ENCODE measurements around the gene TMEM203.
"Not testable (repeated sequence)": the region's sequence is repeated elsewhere in the genome, so short reads cannot be mapped to it uniquely, and the experiment has no call there.

Gene TMEM203

DNA sequence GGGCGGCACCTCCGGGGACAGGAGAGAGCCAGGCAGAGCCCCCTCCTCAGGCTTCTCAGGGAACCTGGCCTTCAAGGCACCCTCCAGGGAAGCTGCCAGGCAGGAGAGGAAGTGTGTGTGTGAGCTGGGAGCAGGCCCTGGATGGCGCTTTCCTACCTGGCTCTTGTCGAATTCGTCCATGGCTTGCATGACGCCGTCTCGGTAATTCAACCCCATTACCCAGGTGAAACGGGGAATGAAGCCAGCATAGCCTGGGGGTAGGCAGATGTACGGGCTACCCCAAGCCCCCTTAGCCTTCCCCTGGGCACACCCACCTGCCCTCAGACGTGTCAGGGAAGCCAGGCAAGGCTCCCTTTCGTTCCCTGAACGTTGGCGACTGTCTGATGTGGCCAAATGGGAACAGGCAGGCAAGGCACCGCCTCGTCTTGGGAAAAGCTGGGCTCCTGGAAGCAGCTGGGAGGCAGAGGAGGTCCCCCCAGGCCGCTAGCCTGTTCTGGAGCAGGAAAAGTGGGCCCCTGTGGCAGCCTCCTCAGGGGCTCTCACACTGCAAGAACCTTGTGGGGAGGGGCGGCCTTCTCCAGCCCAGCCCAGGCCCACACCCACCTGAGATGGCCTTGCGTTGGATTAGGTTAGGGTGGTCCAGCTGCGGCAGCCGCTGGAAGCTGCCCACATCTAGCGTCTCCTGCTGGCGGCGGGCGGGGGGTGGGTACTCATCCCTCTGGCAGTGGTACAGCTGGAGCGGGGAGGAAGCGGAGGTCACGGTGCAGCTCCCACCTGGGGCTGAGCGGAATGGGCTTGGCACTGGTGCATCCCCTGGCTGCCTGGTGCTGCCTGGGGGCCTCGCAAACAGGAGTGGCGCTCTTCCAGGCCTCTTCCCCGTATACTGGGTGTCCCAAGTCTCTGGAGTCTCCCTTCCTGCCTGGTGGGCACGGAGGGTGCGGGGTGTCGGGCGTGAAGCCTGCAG lies 39.3 kb upstream of the TMEM203 start:
- no peak for TF ChIP-seq CTCF (IDR thresholded peaks at IDR 0.05; ENCODE audit: low read depth, low read length, missing control alignments)
- no peak for DNase-seq (ENCODE audit: extremely low read depth, low read depth)
- no peak overlapping the region for H3K4me3 ChIP-seq (replicated peaks; ENCODE audit: low read depth, low read length)

DNA sequence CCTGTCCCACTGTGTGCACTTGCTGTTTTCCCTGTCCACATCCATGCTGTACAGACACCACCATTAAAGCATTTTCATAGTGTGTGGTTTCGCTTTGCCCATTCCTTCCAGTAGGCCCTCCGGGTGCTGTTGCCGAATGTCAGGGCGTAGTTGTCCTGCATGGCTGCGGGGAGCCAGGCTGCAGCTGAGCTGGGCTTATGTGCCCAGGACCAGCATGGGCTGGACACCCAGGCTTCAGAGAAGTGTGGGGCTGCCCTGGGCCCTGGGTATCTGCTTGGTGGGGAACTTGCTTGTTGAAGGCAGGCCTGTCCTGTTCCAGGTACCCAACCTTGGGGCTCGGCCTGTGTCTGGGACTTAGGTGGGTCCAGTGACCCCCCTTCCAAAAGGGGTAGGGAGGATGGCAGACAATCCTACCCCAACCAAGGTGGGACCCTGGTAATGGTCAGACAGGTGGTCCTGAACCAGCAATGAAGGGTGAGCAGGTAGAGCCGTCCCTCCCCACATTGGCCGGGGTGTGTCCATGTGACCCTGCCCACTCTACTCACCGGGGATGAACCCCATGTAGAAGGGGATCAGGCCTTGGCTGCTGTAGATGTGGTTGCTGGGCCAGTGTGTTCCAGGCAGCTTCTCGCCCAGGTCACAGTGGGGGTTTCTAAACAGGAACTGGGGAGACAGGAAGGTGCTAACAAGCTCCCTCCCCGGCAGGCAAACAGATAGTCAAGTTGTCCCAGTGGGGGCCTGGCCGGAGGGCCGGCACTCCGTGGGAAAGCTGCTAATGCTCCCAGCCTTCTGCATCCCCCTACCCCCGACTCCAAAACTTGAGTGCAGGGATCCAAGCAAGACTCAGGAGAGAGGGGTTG lies 38.4 kb upstream of the TMEM203 start:
- DNase-seq (ENCODE audit: extremely low read depth, low read depth), result no peak
- H3K4me3 ChIP-seq (replicated peaks; ENCODE audit: low read depth, low read length), result 0 out of 2 replicates have a peak overlapping the region, but pooled peaks have one; percentile 3
- no peak for TF ChIP-seq CTCF (IDR thresholded peaks at IDR 0.05; ENCODE audit: low read depth, low read length, missing control alignments)

DNA sequence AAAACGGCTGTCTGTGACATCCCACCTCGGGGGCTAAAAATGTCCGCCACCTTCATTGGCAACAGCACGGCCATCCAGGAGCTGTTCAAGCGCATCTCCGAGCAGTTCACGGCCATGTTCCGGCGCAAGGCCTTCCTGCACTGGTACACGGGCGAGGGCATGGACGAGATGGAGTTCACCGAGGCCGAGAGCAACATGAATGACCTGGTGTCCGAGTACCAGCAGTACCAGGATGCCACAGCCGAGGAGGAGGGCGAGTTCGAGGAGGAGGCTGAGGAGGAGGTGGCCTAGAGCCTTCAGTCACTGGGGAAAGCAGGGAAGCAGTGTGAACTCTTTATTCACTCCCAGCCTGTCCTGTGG lies 37.8 kb upstream of the TMEM203 start:
- peak overlapping the region; percentile 95 for H3K4me3 ChIP-seq (replicated peaks; ENCODE audit: low read depth, low read length)
- DNase-seq (ENCODE audit: extremely low read depth, low read depth), result not testable (repeated sequence)

DNA sequence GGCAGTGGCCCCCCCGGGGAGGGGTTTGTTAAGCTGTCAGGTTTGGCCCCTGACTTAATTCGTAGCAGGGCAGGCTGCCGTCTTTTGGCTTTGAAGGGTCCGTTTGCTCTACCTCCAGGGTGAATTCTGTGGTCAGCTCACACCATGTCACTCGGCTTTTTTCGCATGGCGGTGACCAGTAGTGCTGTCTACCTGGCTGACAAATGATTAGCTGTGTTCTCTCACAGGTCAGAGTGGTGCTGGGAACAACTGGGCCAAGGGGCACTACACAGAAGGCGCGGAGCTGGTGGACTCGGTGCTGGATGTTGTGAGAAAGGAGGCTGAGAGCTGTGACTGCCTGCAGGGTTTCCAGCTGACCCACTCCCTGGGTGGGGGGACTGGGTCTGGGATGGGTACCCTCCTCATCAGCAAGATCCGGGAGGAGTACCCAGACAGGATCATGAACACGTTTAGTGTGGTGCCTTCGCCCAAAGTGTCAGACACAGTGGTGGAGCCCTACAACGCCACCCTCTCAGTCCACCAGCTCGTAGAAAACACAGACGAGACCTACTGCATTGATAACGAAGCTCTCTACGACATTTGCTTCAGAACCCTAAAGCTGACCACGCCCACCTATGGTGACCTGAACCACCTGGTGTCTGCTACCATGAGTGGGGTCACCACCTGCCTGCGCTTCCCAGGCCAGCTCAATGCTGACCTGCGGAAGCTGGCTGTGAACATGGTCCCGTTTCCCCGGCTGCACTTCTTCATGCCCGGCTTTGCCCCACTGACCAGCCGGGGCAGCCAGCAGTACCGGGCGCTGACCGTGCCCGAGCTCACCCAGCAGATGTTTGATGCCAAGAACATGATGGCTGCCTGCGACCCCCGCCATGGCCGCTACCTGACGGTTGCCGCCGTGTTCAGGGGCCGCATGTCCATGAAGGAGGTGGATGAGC lies 37.1 kb upstream of the TMEM203 start:
- no peak for DNase-seq (ENCODE audit: extremely low read depth, low read depth)
- H3K4me3 ChIP-seq (replicated peaks; ENCODE audit: low read depth, low read length), result peak overlapping the region; percentile 95
- no peak for TF ChIP-seq CTCF (IDR thresholded peaks at IDR 0.05; ENCODE audit: low read depth, low read length, missing control alignments)

- DNase-seq (ENCODE audit: extremely low read depth, low read depth), result no peak
- peak overlapping the region; percentile 95 for H3K4me3 ChIP-seq (replicated peaks; ENCODE audit: low read depth, low read length)
- TF ChIP-seq CTCF (IDR thresholded peaks at IDR 0.05; ENCODE audit: low read depth, low read length, missing control alignments), result no peak
These were observed 36.2 kb upstream of the TMEM203 start for GRCh38 chr9:137241490-137242268.

- H3K4me3 ChIP-seq (replicated peaks; ENCODE audit: low read depth, low read length), result peak within 1 kb of the TSS; percentile 95
- peak; percentile 100 for DNase-seq (ENCODE audit: extremely low read depth, low read depth)
- TF ChIP-seq CTCF (IDR thresholded peaks at IDR 0.05; ENCODE audit: low read depth, low read length, missing control alignments), result no peak
These were observed 35.5 kb upstream of the TMEM203 start, which contains the start of gene TUBB4B for GRCh38 chr9:137240841-137241489. TUBB4B (plus strand) TSS chr9:137241287; CDS start chr9:137241361, 74 bp downstream.
